ENCODE data around the gene DISC1.
"Not testable (repeated sequence)": the region's sequence is repeated elsewhere in the genome, so short reads cannot be mapped to it uniquely, and the experiment has no call there.

The DISC1 gene
- 10.3 to 16.9 reads per million in 2 donors for total RNA-seq

DNA sequence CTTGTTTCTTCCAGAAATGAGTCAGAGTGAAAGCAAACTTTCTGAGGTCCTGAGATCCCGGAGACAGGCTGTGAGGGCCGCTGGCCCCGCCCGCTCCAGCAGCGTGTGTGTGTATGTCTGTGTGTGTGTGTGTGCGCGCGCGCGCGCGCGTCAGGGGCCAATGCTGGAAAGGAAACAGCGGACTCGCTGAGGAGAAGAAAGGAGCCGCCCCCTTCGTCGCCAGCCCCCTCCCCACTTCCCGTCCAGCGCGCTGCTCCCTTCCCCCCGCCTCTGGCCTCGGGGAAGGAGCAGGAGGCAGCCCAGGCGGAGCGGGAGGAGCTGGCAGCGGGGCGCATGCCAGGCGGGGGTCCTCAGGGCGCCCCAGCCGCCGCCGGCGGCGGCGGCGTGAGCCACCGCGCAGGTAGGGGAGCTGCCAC is at the start of gene DISC1:
Gene DISC1, plus strand, starts transcription at position 256 of the 416 bp plus-strand sequence. Its CDS starts 78 bp downstream, at position 334.
- DNase-seq, result peak; percentile 52

DNA sequence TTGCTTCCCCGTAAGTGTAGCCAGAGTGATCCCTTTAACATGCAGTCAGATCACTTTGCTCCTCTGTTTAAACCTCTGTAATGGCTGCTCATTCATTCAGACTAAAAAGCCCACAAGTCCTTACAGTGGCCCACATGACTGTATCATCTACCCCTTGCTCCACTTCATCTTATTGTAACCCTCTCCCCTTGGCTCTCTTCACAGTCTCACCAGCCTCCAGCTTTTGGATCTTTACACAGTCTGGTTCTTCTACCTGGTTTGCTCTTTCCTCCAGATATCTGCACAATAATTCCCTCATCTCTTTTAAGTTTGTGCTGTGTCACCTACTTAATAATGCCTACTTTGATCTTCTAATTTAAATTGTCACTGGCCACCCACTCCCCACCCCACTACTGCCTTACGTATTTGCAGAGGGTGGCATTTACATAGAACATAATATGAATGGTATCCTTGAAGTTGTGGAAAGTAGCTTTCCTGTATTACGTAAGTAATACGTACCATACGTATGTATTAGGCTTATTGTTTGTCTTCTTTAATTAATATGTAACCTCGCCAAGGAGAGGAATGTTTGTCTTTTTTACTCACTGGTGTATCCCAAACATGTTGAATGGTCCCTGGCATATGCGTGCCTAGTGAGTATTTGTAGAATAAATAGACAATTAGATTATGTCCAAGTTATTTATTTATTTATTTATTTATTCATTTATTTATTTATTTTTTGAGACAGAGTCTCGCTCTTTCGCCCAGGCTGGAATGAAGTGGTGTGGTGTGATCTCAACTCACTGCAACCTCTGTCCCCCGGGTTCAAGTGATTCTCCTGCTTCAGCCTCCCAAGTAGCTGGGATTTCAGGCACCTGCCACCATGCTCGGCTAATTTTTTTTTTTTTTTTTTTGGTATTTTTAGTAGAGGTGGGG is 49.5 kb upstream of the DISC1 start:
- DNase-seq, result no peak

DNA sequence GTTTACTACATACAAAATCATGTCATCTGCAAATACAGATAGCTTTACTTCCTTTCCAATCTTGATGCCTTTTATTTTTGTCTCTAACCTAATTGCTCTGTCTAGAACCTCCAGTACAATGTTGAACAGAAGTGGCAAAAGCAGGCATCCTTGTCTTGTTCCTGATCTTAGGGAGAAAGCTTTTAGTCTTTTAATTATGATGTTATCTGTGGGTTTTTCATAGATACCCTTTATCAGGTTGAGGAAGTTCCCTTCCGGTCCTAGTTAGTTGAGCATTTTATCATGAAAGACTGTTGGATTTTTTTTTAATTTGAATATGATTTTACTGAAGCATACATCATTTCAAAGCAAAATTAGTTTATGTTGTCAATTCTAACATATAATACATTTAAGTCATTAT is 45.7 kb upstream of the DISC1 start:
- DNase-seq, result no peak

DNA sequence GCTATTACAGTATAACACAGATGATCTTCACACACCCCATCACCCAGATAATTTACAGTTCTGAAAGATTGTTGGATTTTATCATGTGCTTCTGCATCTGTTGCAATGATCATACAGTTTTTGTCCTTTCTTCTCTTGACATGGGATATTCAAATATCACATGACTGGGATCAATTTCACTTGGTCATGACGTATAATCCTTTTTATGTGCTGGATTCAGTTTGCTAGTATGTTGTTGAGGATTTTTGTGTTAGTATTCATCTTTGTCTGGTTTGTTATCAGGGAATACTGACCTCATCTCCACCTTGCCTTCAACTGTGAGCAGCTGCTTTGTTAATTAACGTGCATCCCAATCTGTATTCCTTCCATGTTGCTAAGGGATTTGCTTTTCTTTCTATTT is 44.7 kb upstream of the DISC1 start:
- no peak for DNase-seq

DNA sequence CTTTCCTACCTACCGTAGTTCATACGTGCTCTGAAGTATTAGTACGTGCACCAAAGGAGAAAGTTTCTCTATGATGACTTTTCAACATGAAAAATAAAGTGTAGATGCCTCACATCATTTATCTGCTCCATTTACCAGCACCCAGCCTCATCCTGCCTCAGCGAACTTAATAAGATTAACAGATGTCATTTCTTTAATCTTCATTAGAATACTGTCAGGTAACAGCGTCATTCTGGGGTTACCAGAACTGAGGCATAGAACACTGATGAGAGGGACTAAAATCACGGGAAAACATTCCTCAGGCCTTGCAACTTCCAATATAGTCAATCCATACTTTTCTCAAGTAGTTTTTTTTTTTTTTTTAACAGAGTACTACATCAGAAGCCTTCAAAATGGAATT is 43.2 kb upstream of the DISC1 start:
- DNase-seq, result no peak

DNA sequence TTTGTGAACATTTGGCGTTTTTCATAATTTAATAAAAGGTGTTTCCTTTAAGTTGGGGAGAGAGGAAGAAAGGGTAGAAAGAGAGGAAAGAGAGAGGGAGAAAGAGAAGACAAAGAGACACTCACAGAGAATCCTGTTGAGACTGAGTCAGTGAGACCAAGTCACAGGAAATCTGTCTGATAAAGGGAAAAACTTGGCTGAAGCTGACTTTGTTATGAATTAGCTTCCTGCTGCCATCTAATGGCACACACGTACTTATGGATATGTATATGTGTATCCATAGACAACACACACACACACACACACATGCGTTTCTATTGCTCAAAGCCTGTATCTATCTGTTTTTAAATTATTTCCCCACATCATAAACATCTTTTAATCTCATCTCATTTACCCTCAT is 42.5 kb upstream of the DISC1 start:
- DNase-seq, result no peak

DNA sequence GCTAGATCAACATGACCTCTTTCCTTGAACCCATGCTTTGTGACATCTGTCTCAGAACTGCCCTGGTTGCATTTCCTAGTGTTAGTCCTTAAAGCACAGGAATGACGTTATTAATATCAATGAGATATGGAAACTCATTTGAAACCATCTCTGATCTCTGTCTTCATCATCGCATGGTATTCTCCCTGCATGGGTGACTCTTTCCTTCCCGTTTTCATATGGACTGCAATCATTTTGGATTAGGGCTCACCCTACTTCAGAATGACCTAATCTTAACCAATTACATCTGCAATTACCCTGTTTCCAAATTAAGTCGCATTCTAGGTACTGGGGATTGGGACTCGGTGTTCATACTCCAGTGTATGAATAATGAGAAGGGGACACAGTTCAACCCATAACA is 41.7 kb upstream of the DISC1 start:
- no peak for DNase-seq

DNA sequence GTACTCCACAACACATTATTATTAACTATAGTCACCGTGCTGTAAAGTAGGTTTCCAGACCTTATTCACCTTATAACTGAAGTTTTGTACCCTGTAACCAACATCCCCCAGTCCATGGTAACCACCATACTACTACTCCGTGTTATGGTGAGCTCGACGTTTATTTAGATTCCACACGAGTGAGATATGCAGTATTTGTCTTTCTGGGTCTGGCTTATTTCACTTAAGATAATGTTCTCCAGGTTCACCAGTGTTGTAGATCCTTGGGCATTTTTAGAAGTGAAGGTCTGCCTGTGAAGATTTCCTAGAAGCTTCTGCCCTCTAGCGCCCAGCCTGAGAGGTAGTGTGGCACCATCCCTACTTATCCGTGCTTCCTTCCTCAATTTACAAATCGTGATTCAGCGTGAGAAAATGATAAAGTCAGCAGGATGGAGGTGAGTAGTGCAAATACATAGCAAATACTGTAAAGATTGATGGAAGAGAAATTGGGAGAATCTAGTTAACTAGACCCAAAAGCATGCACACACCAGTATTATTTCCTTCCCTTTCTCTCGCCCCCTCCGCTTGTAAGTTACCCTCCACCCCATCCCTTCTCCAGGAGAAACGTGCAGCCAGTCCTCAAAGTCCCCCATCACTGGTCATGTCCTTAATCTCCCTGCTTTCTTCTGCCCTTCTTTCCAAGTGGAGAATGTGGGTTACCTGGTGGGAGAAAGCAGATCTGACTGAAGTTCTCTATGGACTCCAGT is 36.0 kb upstream of the DISC1 start:
- DNase-seq, result peak; percentile 12

DNA sequence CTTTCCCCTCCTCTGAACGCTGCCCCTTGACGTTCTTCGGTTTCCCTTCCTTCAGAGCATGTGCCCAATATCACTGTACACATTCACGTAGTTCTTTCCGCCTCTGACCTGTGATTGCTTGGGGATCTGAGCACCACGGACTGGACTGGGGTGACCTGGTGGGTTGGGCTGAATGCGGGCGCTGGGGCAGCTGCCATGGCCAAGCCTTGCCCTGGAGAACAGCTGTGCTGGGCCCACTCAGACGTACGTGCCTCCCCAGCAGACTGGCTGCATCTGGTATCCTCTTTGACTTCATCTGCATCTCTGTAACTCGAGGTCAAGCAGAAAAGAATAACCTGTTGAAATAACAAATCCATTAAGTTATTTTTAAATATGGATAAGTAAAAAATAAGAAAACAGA is 35.1 kb upstream of the DISC1 start:
- no peak for DNase-seq

DNA sequence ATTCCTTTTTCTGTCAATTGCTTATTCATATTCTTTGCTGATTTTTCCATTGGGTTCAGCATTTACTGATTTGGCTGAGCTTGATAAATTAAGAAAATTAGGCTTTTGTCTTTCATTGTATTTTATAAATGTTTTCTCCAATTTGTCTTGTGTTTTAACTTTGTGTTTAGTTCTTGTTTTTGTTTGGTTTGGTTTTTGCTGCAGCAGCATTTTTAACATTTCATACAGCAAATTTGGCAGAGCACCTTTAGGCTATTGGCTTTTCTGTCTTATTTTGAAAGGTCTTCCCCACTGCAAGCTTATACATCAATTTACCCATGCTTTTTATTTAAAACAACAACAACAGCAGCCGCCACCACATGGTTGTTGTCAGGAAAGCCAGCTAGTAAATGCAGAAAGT is 33.8 kb upstream of the DISC1 start:
- no peak for DNase-seq

DNA sequence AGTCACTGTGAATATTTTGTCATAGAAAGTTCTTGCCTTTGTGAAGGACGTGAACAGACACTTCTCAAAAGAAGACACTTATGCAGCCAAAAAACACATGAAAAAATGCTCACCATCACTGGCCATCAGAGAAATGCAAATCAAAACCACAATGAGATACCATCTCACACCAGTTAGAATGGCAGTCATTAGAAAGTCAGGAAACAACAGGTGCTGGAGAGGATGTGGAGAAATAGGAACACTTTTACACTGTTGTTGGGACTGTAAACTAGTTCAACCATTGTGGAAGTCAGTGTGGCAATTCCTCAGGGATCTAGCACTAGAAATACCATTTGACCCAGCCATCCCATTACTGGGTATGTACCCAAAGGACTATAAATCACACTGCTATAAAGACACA is 33.3 kb upstream of the DISC1 start:
- DNase-seq, result not testable (repeated sequence)

DNA sequence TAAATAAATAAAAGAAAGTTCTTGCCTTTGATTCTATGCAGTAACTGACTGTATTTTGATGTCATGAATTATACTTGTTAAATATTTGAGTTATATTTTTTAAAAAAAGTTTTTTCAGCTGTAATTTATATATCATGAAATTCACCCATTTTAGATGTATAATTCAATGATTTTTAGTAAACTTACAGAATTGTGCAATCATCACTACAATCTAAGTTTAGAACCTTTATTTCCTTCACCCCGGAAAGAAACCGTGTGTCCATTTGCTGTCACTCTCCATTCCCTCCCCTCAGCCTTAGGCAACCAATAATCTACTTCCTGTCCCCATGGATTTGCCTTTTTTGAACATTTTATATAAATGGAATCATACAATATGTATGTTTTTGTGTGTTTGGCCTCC is 32.5 kb upstream of the DISC1 start:
- DNase-seq, result no peak

DNA sequence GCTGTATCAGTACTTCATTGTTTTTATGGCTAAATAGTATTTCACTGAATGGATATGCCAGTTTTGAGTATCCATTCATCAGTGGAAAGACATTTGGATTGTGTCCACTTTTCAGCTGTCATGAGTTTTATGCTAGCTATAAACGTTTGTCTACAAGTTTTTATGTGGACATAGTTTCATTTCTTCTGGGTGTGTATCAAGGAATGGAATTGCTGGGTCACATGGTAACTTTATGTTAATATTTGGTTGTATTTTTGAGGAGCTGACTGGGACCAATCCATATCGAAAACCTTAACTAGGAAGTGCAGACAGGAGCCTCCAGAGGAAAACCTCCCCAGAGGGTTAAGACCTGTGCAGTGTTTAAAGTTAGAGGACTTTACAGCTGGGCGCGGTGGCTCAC is 31.8 kb upstream of the DISC1 start:
- DNase-seq, result no peak

DNA sequence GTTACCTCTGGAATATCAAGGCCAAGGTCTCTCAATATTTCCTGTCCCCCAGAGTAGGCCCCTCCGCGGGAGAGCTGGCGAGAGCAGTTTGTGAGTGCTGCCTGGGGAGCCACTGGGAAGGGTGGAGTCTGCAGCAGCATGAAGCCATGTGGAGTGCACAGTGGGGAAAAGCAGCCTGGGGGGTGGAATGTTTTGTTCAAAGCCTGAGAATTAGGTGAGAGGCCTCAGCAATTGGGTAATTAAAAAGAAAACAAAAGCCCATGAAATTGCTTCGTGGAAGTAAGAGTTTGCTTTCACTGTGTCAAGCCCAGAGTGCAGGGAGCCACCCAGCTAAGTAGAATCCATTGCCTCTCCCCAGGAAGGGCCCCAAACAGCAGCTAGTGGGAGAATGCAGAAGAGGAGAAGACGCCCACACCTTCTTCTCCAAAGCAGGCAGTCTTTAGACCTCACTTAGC is 30.2 kb upstream of the DISC1 start:
- DNase-seq, result no peak

DNA sequence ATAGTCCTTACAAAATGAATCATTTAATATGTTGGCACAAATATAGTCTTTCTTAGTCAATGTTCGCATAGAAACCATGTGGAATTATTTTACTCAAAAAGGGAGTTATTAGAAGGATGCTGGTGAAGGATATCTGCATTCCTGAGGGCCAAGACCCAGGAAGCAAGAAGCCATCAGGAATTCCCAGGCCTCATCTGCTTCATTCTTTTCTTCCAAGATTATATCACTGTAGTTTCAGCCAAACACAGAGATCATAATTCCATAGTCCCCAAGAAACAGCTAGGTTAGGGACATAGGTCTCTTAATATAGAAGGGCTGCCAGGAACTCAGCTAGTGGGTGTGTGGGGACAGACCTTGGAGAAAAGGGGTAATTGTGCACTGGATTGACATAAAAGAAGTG is 28.6 kb upstream of the DISC1 start:
- DNase-seq, result no peak

DNA sequence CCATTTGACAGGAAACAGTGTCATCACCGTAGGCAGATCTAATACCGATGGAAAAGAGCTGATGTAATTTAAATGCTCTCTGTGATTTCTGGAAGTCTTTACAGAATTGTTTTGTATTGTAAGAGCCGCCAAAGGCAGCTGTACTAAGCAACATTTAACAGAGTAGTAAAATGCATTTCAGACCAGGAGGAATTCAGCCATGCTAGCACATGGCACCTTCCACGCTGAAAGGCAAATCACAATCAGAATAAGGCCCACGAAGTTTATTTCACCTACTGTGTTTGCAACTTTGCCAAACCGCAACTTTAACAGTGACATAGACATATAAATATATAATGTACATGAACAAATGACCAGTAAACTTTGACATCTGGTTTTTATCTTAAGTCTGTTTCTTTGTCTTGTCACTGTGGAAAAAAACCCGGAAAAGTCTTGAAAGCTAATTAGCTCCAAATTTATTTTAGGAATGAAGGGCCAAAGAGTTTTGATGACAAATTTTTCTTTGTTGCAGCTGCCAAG is 26.1 kb upstream of the DISC1 start:
- DNase-seq, result no peak

DNA sequence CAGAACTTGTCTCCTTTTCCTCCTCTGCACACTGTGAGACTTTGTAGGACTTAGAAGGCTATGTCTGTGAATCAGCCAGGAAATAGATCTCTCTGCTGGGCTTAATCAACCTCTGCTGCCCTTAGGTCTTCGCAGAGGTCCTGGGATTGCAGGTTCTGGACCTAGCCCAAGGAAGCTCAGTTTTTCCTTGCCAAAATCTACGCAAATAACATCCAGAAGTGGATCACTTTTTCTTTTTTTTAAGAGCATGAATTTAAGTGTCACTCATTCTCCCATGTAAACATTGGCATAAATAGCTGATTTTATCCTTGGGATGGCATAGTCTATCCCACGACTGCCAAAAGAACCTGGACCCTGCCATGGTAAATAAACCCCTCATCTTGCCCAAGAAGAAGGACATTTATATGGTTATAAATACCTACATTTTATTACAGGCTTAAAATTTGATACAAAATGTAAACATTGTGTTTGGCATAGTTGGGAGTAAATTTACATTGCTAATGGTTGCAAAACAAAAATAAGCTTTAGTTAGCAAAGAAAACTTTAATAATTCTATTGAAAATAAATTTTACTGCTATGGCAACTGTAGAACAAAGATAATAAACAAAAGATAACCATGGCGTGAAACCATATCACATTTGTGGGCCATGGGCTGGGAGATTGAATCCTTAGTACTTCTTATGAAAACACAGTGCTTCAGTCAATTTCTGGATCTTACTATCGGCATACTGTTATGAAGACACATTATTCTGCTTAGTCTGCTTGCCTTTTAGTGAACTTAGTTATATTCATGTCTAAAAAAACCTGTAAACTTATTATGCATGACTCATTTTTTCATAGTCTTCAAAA is 24.5 kb upstream of the DISC1 start:
- no peak for DNase-seq

DNA sequence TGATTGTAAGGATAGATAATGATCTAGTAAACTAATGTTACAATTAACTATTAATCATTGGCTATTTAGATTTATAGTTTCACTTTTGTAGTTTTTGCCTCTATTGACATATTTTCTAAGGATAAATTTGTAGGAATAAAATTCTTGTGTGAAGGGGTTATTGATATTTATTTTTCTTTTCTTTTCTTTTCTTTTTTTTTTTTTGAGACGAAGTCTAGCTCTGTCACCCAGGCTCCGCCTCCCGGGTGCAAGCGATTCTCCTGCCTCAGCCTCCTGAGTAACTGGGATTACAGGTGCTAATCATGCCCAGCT is 24.0 kb upstream of the DISC1 start:
- DNase-seq, result no peak

DNA sequence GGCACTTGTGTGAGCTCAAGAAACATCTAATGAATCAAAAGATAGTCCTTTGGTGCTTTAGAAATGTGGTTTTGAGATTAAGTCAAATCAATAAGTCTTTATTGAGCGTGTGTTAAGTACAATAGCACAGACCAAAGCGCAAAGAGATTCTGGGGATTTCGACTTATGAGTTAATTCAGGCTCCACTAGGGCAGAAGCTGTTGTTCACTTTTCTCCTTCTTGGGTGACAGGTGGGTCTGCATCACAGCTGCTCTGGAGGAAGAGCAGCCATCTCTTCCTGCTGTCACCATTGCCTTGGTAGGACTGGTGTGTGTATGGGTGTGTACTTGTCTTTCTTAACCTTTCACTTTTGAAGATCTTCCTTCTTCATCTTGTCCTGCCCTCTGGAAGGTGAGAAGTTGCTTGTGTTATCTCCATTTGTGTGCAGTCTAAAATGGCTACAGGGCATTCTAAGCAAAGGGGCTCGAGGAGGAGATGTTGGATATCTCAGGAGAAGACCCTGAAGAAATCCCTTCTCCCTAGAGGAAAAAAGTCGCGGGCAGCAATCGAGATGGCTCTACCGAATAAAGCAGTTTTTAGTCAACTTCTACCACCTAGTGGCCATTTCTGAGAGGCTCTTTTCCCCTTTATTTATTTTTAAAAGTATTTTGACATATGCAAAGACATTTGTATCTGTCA is 22.9 kb upstream of the DISC1 start:
- no peak for DNase-seq

DNA sequence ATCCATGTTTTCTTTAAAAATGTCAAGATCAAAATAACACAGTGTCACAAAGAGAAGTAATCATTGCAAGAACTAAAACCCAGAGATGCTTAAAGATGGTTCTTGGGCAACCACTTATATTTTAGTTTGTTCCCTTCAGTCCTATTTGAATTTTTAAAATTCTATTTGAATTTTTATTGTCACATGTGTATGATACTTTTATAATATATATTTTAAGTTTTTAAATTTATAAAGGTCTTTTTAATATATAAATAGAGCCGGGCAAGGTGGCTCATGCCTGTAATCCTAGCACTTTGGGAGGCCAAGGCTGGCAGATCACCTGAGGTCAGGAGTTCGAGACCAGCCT is 22.3 kb upstream of the DISC1 start:
- no peak for DNase-seq

DNA sequence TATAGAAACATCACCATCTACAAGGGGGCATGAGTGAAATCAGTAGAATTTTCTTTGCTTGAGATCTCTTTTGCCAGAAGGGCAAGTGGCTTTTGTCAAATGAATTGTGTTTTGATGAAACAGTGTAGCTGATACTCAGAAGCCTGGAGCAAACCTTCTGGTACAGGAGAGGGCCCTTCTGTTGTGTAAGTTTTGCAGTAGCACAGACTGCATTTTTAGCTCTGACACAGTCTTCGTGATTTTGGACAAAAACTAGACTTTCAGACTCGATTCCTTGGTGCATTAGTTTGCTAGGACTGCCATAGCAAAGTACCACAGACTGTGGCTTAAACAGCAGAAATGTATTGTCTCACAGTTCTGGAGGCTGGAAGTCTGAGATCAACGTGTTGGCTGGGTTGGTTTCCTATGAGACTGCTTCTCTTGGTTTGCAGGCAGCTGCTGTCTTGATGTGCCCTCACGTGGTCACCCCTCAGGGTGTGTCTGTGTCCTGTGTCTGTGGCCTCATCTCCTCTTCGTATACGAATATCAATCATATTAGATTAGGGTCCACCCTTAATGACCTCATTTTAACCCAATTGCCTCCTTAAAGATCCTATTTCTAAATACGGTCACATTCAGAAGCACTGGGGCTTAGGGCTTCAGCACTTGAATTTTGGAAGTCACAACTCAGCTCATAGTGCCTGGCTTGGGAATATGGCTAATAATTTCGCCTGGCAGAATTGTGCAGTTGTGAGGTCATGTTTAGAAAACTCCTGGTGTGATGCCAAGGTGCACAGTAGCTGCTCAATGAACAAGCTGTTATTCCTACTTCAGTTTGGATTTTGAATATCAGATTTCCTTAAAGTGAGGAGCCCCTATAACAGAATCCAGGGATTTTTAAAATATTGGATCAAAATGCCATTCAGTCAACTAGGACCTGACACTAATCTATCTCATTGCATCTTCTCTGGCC is 21.2 kb upstream of the DISC1 start:
- DNase-seq, result no peak
